Hindlimb muscle (tissue), 1 donor: ENCODE data around the gene CDKN2C. TPM values are rescaled to one million over a fixed set of nuclear protein-coding genes. Genes with fewer than 3 reads are reported as not detected.
"Not testable (repeated sequence)": the region's sequence is repeated elsewhere in the genome, so short reads cannot be mapped to it uniquely, and the experiment has no call there.

ENCODE experiments used
- DNase-seq: peaks from one replicate; pipeline ENCODE4 v3.0.0-alpha.2; 2013
- polyA plus RNA-seq: library from polyadenylated mRNA; unstranded; fragments of 120-200 nt; gene quantifications from one replicate; pipeline ENCODE4 v1.2.1, GENCODE V29; 2013; ENCODE audit not compliant: insufficient read length

CDKN2C gene
- 13.1 TPM for polyA plus RNA-seq

GRCh38 chr1:50969611-50970508 is at the start of gene CDKN2C:
Gene CDKN2C (plus strand): TSS chr1:50970245. CDS start chr1:50970369, 124 bp downstream.
- peak; percentile 79 for DNase-seq

- no peak for DNase-seq
Measured at GRCh38 chr1:50920409-50920808, 49.6 kb upstream of the CDKN2C start.

DNA sequence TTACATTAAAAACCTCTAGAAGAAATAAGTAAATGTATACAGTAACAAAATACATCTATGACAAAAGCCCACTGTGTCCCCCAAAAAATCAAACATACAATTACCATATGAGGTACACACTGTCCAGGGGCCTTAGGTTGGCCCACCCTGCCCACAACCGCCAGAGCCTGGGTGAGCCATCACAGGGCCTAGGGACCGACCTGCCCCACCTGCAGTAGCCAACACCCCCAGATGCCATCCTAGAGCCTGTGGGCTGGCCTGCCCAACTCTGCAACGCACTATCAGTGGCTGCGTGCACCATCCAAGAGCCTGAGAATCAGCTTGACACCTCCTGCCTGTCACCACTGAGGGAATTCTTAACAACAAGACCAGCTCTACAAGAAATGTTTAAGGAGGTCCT is 49.0 kb upstream of the CDKN2C start:
- no peak for DNase-seq

- DNase-seq, result no peak
Measured at GRCh38 chr1:50923564-50923963, 46.5 kb upstream of the CDKN2C start.

- peak; percentile 14 for DNase-seq
Measured at GRCh38 chr1:50929376-50929958, 40.6 kb upstream of the CDKN2C start.

- no peak for DNase-seq
Measured at GRCh38 chr1:50930193-50930592, 39.9 kb upstream of the CDKN2C start.

DNA sequence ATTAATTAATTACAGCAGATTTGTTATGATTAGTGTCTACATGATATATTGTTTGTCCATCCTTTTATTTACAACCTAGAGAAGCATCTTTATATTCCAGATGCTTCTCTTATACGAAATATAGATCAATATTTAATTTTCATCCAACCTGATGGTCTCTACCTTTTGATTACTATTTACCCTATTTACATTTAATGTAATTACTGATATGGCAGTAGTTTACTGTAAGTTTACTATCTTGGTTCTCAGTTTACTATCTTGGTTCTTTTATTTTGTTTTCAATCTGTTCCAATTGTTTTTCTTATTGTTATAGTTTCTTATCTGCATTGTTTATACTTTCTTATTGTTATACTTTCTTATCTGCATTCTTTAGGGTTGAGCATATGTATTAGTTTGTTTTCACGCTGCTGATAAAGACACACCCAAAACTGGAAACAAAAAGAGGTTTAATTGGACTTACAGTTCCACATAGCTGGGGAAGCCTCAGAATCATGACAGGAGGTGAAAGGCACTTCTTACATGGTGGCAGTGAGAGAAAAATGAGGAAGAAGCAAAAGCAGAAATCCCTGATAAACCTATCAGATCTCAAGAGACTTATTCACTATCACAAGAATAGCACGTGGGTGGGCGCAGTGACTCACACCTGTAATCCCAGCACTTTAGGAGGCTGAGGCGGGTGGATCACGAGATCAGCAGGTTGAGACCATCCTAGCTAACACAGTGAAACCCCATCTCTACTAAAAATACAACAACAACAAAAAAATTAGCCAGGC is 38.9 kb upstream of the CDKN2C start:
- no peak for DNase-seq

- not testable (repeated sequence) for DNase-seq
Measured at GRCh38 chr1:50932043-50932442, 38.0 kb upstream of the CDKN2C start.

- DNase-seq, result not testable (repeated sequence)
Measured at GRCh38 chr1:50933770-50934169, 36.3 kb upstream of the CDKN2C start.

- DNase-seq, result no peak
Measured at GRCh38 chr1:50934838-50935237, 35.2 kb upstream of the CDKN2C start.

DNA sequence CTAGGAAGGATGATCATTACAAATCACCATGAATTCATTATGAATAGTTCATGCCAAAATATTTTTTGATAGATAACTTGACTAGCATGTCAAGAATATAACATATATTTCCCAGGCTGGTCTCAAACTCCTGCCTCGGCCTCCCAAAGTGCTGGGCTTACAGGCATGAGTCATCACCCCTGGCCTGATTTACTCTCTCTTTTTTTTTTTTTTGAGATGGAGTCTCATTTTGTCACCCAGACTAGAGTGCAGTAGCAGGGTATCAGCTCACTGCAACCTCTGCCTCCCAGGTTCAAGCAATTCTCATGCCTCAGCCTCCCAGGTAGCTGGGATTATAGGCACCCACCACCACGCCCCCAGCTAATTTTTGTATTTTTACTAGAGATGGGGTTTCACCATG is 34.8 kb upstream of the CDKN2C start:
- DNase-seq, result not testable (repeated sequence)

- no peak for DNase-seq
Measured at GRCh38 chr1:50936321-50936720, 33.7 kb upstream of the CDKN2C start.

- DNase-seq, result no peak
Measured at GRCh38 chr1:50940291-50940690, 29.8 kb upstream of the CDKN2C start.

- no peak for DNase-seq
Measured at GRCh38 chr1:50942334-50942733, 27.7 kb upstream of the CDKN2C start.

DNA sequence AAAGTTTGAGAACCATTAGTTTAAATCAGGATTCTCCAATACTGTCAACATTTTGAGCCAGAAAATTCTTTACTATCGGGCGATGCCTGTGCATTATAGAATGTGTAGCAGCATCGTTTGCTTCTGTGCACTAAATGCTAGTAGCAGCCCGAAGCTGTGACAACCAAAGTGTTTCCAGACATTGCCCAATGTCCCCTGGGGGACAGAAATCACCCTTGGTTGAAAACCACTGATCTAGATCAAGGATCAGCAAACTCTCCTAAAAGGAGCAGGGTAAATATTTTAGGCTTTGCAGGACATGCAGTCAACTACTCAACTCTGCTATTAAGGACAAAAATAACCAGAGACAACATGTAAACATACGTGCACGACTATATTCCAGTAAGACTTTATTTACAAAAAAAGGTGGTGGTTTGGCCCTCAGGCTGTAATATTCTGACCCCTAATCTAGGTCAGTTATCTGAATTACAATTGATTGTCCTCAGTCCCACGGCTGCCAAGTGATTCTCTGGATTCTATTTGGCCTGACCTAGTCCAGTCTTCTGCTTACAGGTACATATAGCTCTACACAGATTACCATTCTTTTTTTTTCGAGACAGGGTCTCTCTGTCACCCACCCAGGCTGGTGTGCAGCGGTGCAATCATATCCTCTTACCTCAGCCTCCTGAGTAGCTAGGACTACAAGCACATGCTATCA is 20.6 kb upstream of the CDKN2C start:
- no peak for DNase-seq

DNA sequence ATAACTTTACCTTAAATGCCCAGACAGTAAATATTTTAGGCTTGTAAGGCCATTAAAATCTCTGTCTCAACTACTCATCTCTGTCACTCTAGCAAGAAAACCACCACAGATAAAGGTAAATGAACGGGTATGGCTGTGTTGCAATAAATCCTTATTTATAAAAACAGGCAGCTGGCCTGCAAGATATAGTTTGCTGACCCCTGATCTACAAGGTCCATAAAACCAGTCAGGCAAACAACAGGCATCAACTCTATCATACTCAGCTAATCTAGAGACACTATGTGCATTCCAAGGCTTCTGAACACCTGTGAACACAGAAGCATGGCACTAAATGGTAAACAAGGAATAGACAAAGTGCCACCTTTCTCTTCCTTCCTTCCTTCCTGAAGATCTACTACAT is 19.6 kb upstream of the CDKN2C start:
- no peak for DNase-seq

- not testable (repeated sequence) for DNase-seq
Measured at GRCh38 chr1:50952566-50952965, 17.5 kb upstream of the CDKN2C start.

DNA sequence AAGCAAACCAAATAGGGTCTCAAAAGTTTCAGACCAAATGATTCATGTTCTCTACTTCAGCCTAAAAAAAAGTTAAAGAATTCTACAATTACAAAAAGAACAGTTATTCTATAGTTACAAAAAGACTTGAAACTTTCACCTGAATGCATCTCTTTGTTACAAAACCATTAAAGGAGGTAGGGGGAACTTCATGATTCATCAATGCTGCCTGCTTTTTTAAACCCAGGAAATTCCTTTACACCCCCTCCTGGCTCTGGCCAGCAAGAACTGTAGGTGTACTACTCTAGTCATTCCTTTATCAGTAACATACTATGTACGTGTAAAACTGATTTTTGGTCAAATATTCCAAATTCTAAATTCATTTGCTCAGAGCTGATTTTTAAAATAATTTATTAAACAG is 14.9 kb upstream of the CDKN2C start:
- DNase-seq, result no peak

DNA sequence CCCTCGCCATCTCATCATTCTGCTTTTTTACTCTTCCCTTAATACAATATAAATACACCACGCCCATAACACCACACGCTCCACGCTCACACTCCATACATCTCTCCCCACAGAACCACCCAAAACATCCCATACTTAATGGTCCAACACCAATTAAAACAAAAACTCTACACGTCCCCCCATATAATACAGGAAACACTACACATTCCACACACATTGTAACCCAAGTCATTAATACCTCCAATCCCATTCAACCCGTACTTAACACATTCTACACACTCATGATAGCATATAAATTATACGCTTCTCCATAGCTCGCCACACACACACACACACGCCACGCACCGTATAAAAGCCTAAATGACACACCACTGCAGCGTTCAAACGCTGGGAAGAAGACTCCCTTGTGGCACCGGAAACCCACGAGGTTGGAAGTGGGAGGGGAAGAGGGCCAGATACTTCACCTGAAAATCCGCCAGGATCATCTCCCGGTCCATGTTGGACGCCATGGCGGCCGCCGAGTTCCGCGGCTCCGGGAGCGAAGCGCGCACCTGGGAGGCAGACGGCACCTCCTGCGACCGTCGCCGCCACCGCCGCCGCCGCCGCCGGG is 10.6 kb upstream of the CDKN2C start:
- no peak for DNase-seq

DNA sequence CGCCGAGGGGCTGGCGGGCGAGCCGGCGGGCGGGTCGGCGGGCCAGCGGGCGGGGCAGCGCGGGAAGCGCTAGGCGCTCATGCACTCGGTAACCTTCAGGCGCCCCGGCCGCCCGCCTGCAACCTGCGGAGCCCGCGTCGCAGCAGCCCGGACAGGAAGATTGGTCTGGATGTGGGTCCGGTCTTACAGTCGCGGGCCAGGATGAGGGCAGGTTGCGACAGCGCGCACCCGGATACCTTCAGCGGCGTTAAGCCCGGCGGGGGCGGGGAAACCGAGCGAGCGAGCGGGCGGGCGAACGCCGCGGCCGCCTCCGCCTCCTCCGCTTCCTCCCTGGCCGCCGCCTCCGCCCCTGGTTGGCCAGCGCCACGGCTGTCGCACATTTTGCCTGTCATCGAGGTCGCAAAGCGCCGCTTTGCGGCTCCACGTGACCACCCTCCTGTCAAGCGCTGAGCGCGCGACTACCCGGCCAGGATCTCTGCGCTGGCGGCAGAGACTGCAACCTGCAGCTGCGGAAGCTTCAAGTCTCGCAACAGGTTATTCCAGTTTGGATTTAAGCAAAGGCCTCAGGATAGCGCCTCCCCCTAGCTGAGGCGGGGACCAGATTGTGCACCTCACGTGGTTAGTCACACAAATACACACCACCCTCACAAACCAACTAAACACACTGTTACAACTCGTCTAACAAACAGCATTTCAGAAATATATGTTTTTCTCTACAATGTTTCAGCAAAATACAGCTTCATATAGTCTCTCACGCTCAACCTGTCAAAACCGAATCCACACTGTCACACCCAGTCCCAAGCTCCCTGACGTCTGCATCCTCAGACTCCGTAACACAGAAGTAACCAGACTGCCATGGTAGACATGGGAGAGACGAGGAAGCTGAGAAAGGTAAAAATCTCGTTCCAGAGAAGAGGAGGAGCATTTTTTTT is 9.9 kb upstream of the CDKN2C start, which contains the start of gene FAF1:
Gene FAF1 (minus strand): TSS at position 355 of the 932 bp plus-strand sequence. CDS start 456 bp downstream, outside the sequence.
- DNase-seq, result peak; percentile 98

GRCh38 chr1:50964863-50965262 is 5.2 kb upstream of the CDKN2C start:
- DNase-seq, result no peak
